Fibroblast of skin of left biceps (primary cell): ENCODE results near the gene ELL2.
A peak's percentile ranks its signal among the peaks of the same experiment; 100 is the strongest.

ENCODE experiments used
- DNase-seq, 2 experiments: peaks; one replicate each; pipeline ENCODE4 v3.0.0-alpha.2; 2013; ENCODE audit warnings: low read depth in 2 of 2

The ELL2 gene

GRCh38 chr5:95961617-95962474 is at the start of gene ELL2:
Gene ELL2, minus strand, starts transcription at chr5:95961851. Its CDS starts 130 bp downstream, at chr5:95961721.
- peak; percentile 95 to 97 for DNase-seq

- no peak for DNase-seq
These were observed 47.5 kb upstream of the ELL2 start for GRCh38 chr5:96008987-96009647.

- DNase-seq = no peak
These were observed 46.8 kb upstream of the ELL2 start for GRCh38 chr5:96008487-96008886.

- DNase-seq = no peak
These were observed 45.4 kb upstream of the ELL2 start for GRCh38 chr5:96007051-96007450.

- DNase-seq = no peak
These were observed 44.6 kb upstream of the ELL2 start for GRCh38 chr5:96006291-96006690.

- DNase-seq = no peak
These were observed 43.1 kb upstream of the ELL2 start for GRCh38 chr5:96004754-96005153.

GRCh38 chr5:96004087-96004486 is 42.4 kb upstream of the ELL2 start:
- DNase-seq = no peak

GRCh38 chr5:96001262-96001661 is 39.6 kb upstream of the ELL2 start:
- DNase-seq = no peak

GRCh38 chr5:96000308-96000707 is 38.7 kb upstream of the ELL2 start:
- DNase-seq = no peak

GRCh38 chr5:95996904-95997723 is 35.5 kb upstream of the ELL2 start:
- no peak for DNase-seq

GRCh38 chr5:95995962-95996489 is 34.4 kb upstream of the ELL2 start:
- DNase-seq = no peak

- no peak for DNase-seq
These were observed 32.1 kb upstream of the ELL2 start for GRCh38 chr5:95993776-95994175.

- DNase-seq = no peak
These were observed 31.6 kb upstream of the ELL2 start for GRCh38 chr5:95993266-95993665.

- no peak for DNase-seq
These were observed 27.8 kb upstream of the ELL2 start for GRCh38 chr5:95989283-95990048.

GRCh38 chr5:95988877-95989276 is 27.2 kb upstream of the ELL2 start:
- no peak for DNase-seq

GRCh38 chr5:95988094-95988493 is 26.4 kb upstream of the ELL2 start:
- no peak for DNase-seq

GRCh38 chr5:95986937-95987520 is 25.4 kb upstream of the ELL2 start:
- no peak for DNase-seq

GRCh38 chr5:95986001-95986400 is 24.4 kb upstream of the ELL2 start:
- DNase-seq = no peak

GRCh38 chr5:95985249-95985648 is 23.6 kb upstream of the ELL2 start:
- no peak for DNase-seq

- no peak for DNase-seq
These were observed 22.8 kb upstream of the ELL2 start for GRCh38 chr5:95984287-95984938.
